CD14-positive monocyte (primary cell): ENCODE data around the gene ATXN1. TPM values are rescaled to one million over a fixed set of nuclear protein-coding genes. Genes with fewer than 3 reads are reported as not detected.
A peak's percentile ranks its signal among the peaks of the same experiment; 100 is the strongest.

Experiments
- DNase-seq, 3 donors: peaks; one replicate each; pipeline ENCODE4 v3.0.0-alpha.2; 2011 to 2022
- H2AFZ ChIP-seq: 2 replicates; pipeline ENCODE4 v1.6.0; 2012; ENCODE audit warnings: mild to moderate bottlenecking, low read depth, low read length, inconsistent platforms; ENCODE audit not compliant: insufficient read depth, poor library complexity, severe bottlenecking
- H3K27ac ChIP-seq, 2 donors: 1 replicate in 1 of 2; 2 replicates in 1 of 2; pipeline ENCODE4 v1.5.1; 2012 to 2013; ENCODE audit warnings: low read length in 2 of 2, control low read depth in 1 of 2, inconsistent platforms in 1 of 2, low read depth in 1 of 2, mild to moderate bottlenecking in 1 of 2
- H3K27me3 ChIP-seq, 2 donors: one replicate each; pipeline versions ENCODE4 v1.6.0 to v1.6.1; 2011 to 2013; ENCODE audit warnings: low read length in 2 of 2; ENCODE audit not compliant: control insufficient read depth in 2 of 2, insufficient read depth in 2 of 2
- H3K36me3 ChIP-seq, 2 donors: replicated peaks in 1 of 2; 1 replicate in 1 of 2; 2 replicates in 1 of 2; pipeline versions ENCODE4 v1.5.1 to v1.6.1; 2012 to 2013; ENCODE audit warnings: low read length in 2 of 2, control low read depth in 1 of 2, inconsistent platforms in 1 of 2, mild to moderate bottlenecking in 1 of 2; ENCODE audit not compliant: insufficient read depth in 2 of 2, control insufficient read depth in 1 of 2
- H3K4me1 ChIP-seq, 2 donors: 1 replicate in 1 of 2; 2 replicates in 1 of 2; pipeline versions ENCODE4 v1.5.1 to v1.6.1; 2012 to 2013; ENCODE audit warnings: low read length in 2 of 2, control low read depth in 1 of 2, inconsistent platforms in 1 of 2, mild to moderate bottlenecking in 1 of 2, moderate library complexity in 1 of 2; ENCODE audit not compliant: insufficient read depth in 2 of 2, control insufficient read depth in 1 of 2
- H3K4me2 ChIP-seq: replicated peaks from 2 replicates; pipeline ENCODE3; 2012; ENCODE audit warnings: low read length, moderate library complexity, mild to moderate bottlenecking; ENCODE audit not compliant: poor library complexity, severe bottlenecking; ENCODE audit errors: extremely low read depth
- H3K4me3 ChIP-seq, 3 experiments: fragments of 200-600 bp in 1 of 3; sonication (generic) in 1 of 3; replicated peaks in 1 of 3; 1 replicate in 2 of 3; 2 replicates in 1 of 3; pipeline ENCODE4 v1.5.1; 2011 to 2013; ENCODE audit warnings: low read length in 3 of 3, mild to moderate bottlenecking in 3 of 3, control low read depth in 2 of 3, low read depth in 2 of 3, inconsistent platforms in 1 of 3, moderate library complexity in 1 of 3
- H3K79me2 ChIP-seq: 2 replicates; pipeline ENCODE4 v1.6.0; 2012; ENCODE audit warnings: mild to moderate bottlenecking, control low read depth, inconsistent platforms, low read length, moderate library complexity; ENCODE audit not compliant: insufficient read depth
- H3K9ac ChIP-seq: 2 replicates; pipeline ENCODE4 v1.6.0; 2017; ENCODE audit warnings: low read length, mild to moderate bottlenecking; ENCODE audit not compliant: insufficient read depth, poor library complexity, severe bottlenecking
- H3K9me3 ChIP-seq, 2 donors: replicated peaks in 1 of 2; 1 replicate in 1 of 2; 2 replicates in 1 of 2; pipeline versions ENCODE4 v1.5.1 to v1.6.1; 2012 to 2013; ENCODE audit warnings: low read length in 2 of 2, control low read depth in 1 of 2; ENCODE audit not compliant: control insufficient read depth in 1 of 2, insufficient read depth in 1 of 2
- H4K20me1 ChIP-seq: 2 replicates; pipeline ENCODE4 v1.6.0; 2012; ENCODE audit warnings: mild to moderate bottlenecking, low read length, control low read depth, moderate library complexity; ENCODE audit not compliant: insufficient read depth
- H3K27ac Mint-ChIP-seq, 7 donors: one replicate each; pipeline ENCODE4 v1.8.0; 2020; ENCODE audit warnings: mild to moderate bottlenecking in 7 of 7, mixed read lengths in 7 of 7, moderate library complexity in 6 of 7, inconsistent platforms in 2 of 7
- H3K27me3 Mint-ChIP-seq, 3 donors: one replicate each; pipeline ENCODE4 v1.8.0; 2021 to 2022; ENCODE audit warnings: low read depth in 3 of 3, mild to moderate bottlenecking in 3 of 3, mixed read lengths in 3 of 3, moderate library complexity in 3 of 3, inconsistent platforms in 1 of 3
- H3K36me3 Mint-ChIP-seq, 2 donors: one replicate each; pipeline ENCODE4 v1.8.0; 2020; ENCODE audit warnings: mixed read lengths in 2 of 2, inconsistent platforms in 1 of 2, mild to moderate bottlenecking in 1 of 2
- H3K4me1 Mint-ChIP-seq: one replicate; pipeline ENCODE4 v1.8.0; 2020; ENCODE audit warnings: mild to moderate bottlenecking, mixed read lengths
- H3K4me3 Mint-ChIP-seq, 2 donors: one replicate each; pipeline ENCODE4 v1.8.0; 2020; ENCODE audit warnings: mild to moderate bottlenecking in 2 of 2, mixed read lengths in 2 of 2, moderate library complexity in 1 of 2
- H3K9me3 Mint-ChIP-seq, 7 donors: one replicate each; pipeline ENCODE4 v1.8.0; 2020 to 2022; ENCODE audit warnings: mixed read lengths in 7 of 7, mild to moderate bottlenecking in 6 of 7, moderate library complexity in 6 of 7, inconsistent platforms in 2 of 7
- CTCF ChIP-seq: fragments of 200-600 bp; IDR thresholded peaks from one replicate; pipeline ENCODE4 v1.8.0; 2022; ENCODE audit warnings: antibody characterized with exemption, mild to moderate bottlenecking
- WGBS: methylation state at CpG from one replicate; pipeline ENCODE4 v1.1.5; 2013; ENCODE audit warnings: missing lambda C conversion rate; ENCODE audit not compliant: insufficient coverage; 5-methylcytosine and 5-hydroxymethylcytosine counted together
- intact Hi-C, 2 donors: fragments of 100-400 bp; cut with micrococcal nuclease; formaldehyde crosslinking; loops; one replicate each; pipeline versions ENCODE4 v1.15.0 to v1.15.1; 2023
- polyA plus RNA-seq, 3 donors: library from polyadenylated mRNA; depleted of rRNA in 1 of 3; unstranded in 2 of 3; stranded (reverse) in 1 of 3; fragments of 300-500 nt in 2 of 3; fragments of >200 nt in 1 of 3; fragmentation: Illumina TruSeq in 2 of 3; gene quantifications; 1 replicate in 2 of 3; 2 replicates in 1 of 3; pipeline ENCODE4 v1.2.3, GENCODE V29; 2012 to 2021

The ATXN1 gene
- polyA plus RNA-seq, 3 donors = 8.8 to 19.1 (median 10.9) TPM

GRCh38 chr6:16321826-16322225 lies 439.4 kb downstream of the ATXN1 start:
- DNase-seq = no peak
- Histone ChIP-seq H3K9ac (no peak overlapping the region), H3K27ac (no peak overlapping the region), H3K4me3 (no peak overlapping the region), H3K4me1 (peaks cover 27 to 32% of the 10 kb centered on the region in 2 donors), H3K36me3 (peaks cover 5 to 42% of the 10 kb centered on the region in 2 donors), H3K9me3 (no peaks in the 10 kb centered on the region), H3K79me2 (no peaks in the 10 kb centered on the region), H3K4me2 (no peak overlapping the region), H3K27me3 (no peaks in the 10 kb centered on the region), H4K20me1 (peaks cover 37% of the 10 kb centered on the region), H2AFZ (no peak overlapping the region)
- no peak for TF ChIP-seq CTCF
- intact Hi-C loops = no loop called here
- Mint-ChIP-seq H3K4me3 (no peak overlapping the region), H3K27me3 (peaks cover 0 to 3% (median 1%) of the 10 kb centered on the region in 3 donors), H3K9me3 (peaks cover 0 to 6% (median 3%) of the 10 kb centered on the region in 7 donors), H3K36me3 (peaks cover 45 to 51% of the 10 kb centered on the region in 2 donors), H3K4me1 (peaks cover 40% of the 10 kb centered on the region), H3K27ac (peak overlapping the region in 1 of 7 donors; percentile 48)
- WGBS = no CpG with 5 or more reads among the region's 11 CpGs

GRCh38 chr6:16321341-16321710 lies 439.9 kb downstream of the ATXN1 start:
- no peaks in the 10 kb centered on the region for H3K79me2 ChIP-seq
- DNase-seq = no peak
- peaks cover 0 to 3% (median 1%) of the 10 kb centered on the region in 3 donors for H3K27me3 Mint-ChIP-seq
- no peaks in the 10 kb centered on the region for H3K27me3 ChIP-seq
- H3K9me3 ChIP-seq = no peaks in the 10 kb centered on the region
- no peak overlapping the region for H3K4me3 Mint-ChIP-seq
- TF ChIP-seq CTCF = no peak
- 83% methylated on average over 2 of the region's 7 CpGs for WGBS
- H3K36me3 Mint-ChIP-seq = peaks cover 40 to 46% of the 10 kb centered on the region in 2 donors
- H3K36me3 ChIP-seq = peaks cover under 1 to 37% of the 10 kb centered on the region in 2 donors
- H3K9me3 Mint-ChIP-seq = peaks cover 0 to 1% (median 0%) of the 10 kb centered on the region in 7 donors
- H2AFZ ChIP-seq = no peak overlapping the region
- no peak overlapping the region for H3K4me3 ChIP-seq
- intact Hi-C loops = no loop called here
- no peak overlapping the region for H3K9ac ChIP-seq
- H3K27ac Mint-ChIP-seq = peak overlapping the region in 1 of 7 donors; percentile 6
- H3K4me1 Mint-ChIP-seq = peaks cover 40% of the 10 kb centered on the region
- peaks cover 27 to 32% of the 10 kb centered on the region in 2 donors for H3K4me1 ChIP-seq
- H4K20me1 ChIP-seq = peaks cover 42% of the 10 kb centered on the region
- H3K4me2 ChIP-seq = no peak overlapping the region
- H3K27ac ChIP-seq = no peak overlapping the region
